ENCODE data around the gene SEC22A.

DNA sequence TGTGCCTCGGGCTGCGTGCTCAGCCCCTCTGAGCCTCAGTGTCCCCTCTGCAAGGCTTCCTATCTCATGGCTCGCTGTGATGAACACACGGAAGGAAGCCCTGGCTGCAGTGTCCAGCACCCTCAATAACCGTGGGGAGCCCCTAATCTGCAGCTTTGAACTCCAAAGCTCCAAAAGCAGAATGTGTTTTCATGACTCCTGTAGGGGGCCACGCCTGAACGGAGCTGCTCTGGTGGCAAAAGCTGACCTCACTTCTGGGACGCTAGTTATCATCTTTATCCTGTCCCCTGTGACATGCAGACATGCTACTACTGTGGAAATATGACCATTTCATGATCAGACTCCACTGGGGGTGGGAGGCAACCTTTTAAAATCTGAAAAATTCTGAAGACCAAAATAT is 98.8 kb downstream of the SEC22A start:
- TF ChIP-seq, protein P1, sequence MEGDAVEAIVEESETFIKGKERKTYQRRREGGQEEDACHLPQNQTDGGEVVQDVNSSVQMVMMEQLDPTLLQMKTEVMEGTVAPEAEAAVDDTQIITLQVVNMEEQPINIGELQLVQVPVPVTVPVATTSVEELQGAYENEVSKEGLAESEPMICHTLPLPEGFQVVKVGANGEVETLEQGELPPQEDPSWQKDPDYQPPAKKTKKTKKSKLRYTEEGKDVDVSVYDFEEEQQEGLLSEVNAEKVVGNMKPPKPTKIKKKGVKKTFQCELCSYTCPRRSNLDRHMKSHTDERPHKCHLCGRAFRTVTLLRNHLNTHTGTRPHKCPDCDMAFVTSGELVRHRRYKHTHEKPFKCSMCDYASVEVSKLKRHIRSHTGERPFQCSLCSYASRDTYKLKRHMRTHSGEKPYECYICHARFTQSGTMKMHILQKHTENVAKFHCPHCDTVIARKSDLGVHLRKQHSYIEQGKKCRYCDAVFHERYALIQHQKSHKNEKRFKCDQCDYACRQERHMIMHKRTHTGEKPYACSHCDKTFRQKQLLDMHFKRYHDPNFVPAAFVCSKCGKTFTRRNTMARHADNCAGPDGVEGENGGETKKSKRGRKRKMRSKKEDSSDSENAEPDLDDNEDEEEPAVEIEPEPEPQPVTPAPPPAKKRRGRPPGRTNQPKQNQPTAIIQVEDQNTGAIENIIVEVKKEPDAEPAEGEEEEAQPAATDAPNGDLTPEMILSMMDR (IDR thresholded peaks at IDR 0.05): no peak
- TF ChIP-seq POLR2A (IDR thresholded peaks at IDR 0.05): no peak
